ENCODE data around the gene ZCCHC17.

The ZCCHC17 gene

GRCh38 chr1:31344503-31344902, 47.7 kb downstream of the ZCCHC17 start:
- Histone ChIP-seq H3K4me1 (ENCODE audit: control insufficient read depth, insufficient read depth, low read length, unreplicated experiment) (no peaks in the 10 kb centered on the region), H3K4me3 (ENCODE audit: low read depth, low read length) (no peak overlapping the region), H2AFZ (ENCODE audit: low read length, unreplicated experiment) (no peak overlapping the region), H3K36me3 (ENCODE audit: insufficient read depth, low read length) (0 out of 2 replicates have a peak, but pooled peaks cover 3% of the 10 kb centered on the region), H3K79me2 (ENCODE audit: control insufficient read depth, insufficient read depth, low read length, unreplicated experiment) (no peaks in the 10 kb centered on the region), H3K27me3 (ENCODE audit: insufficient read depth, low read length) (no peaks in the 10 kb centered on the region), H3K27ac (ENCODE audit: low read depth, low read length) (no peak overlapping the region)

GRCh38 chr1:31345635-31346034, 48.8 kb downstream of the ZCCHC17 start:
- Histone ChIP-seq H2AFZ (ENCODE audit: low read length, unreplicated experiment) (no peak overlapping the region), H3K27me3 (ENCODE audit: insufficient read depth, low read length) (no peaks in the 10 kb centered on the region), H3K79me2 (ENCODE audit: control insufficient read depth, insufficient read depth, low read length, unreplicated experiment) (no peaks in the 10 kb centered on the region), H3K4me1 (ENCODE audit: control insufficient read depth, insufficient read depth, low read length, unreplicated experiment) (no peaks in the 10 kb centered on the region), H3K27ac (ENCODE audit: low read depth, low read length) (no peak overlapping the region), H3K36me3 (ENCODE audit: insufficient read depth, low read length) (0 out of 2 replicates have a peak, but pooled peaks cover 5% of the 10 kb centered on the region), H3K4me3 (ENCODE audit: low read depth, low read length) (no peak overlapping the region)

GRCh38 chr1:31346785-31347184, 50.0 kb downstream of the ZCCHC17 start:
- H3K4me3 ChIP-seq (ENCODE audit: low read depth, low read length) = no peak overlapping the region
- no peaks in the 10 kb centered on the region for H3K4me1 ChIP-seq (ENCODE audit: control insufficient read depth, insufficient read depth, low read length, unreplicated experiment)
- H3K36me3 ChIP-seq (ENCODE audit: insufficient read depth, low read length) = 0 out of 2 replicates have a peak, but pooled peaks cover 5% of the 10 kb centered on the region
- no peaks in the 10 kb centered on the region for H3K79me2 ChIP-seq (ENCODE audit: control insufficient read depth, insufficient read depth, low read length, unreplicated experiment)
- no peak overlapping the region for H2AFZ ChIP-seq (ENCODE audit: low read length, unreplicated experiment)
- no peaks in the 10 kb centered on the region for H3K27me3 ChIP-seq (ENCODE audit: insufficient read depth, low read length)
- no peak overlapping the region for H3K27ac ChIP-seq (ENCODE audit: low read depth, low read length)

GRCh38 chr1:31348449-31348848, 51.6 kb downstream of the ZCCHC17 start:
- Histone ChIP-seq H3K27ac (ENCODE audit: low read depth, low read length) (no peak overlapping the region), H3K4me1 (ENCODE audit: control insufficient read depth, insufficient read depth, low read length, unreplicated experiment) (no peaks in the 10 kb centered on the region), H2AFZ (ENCODE audit: low read length, unreplicated experiment) (no peak overlapping the region), H3K79me2 (ENCODE audit: control insufficient read depth, insufficient read depth, low read length, unreplicated experiment) (no peaks in the 10 kb centered on the region), H3K27me3 (ENCODE audit: insufficient read depth, low read length) (no peaks in the 10 kb centered on the region), H3K4me3 (ENCODE audit: low read depth, low read length) (no peak overlapping the region), H3K36me3 (ENCODE audit: insufficient read depth, low read length) (0 out of 2 replicates have a peak, but pooled peaks cover 5% of the 10 kb centered on the region)

- Histone ChIP-seq H2AFZ (ENCODE audit: low read length, unreplicated experiment) (no peak overlapping the region), H3K79me2 (ENCODE audit: control insufficient read depth, insufficient read depth, low read length, unreplicated experiment) (no peaks in the 10 kb centered on the region), H3K4me3 (ENCODE audit: low read depth, low read length) (no peak overlapping the region), H3K4me1 (ENCODE audit: control insufficient read depth, insufficient read depth, low read length, unreplicated experiment) (no peaks in the 10 kb centered on the region), H3K27me3 (ENCODE audit: insufficient read depth, low read length) (no peaks in the 10 kb centered on the region), H3K36me3 (ENCODE audit: insufficient read depth, low read length) (peaks cover 7% of the 10 kb centered on the region; the same call in 1 of the 2 replicates), H3K27ac (ENCODE audit: low read depth, low read length) (no peak overlapping the region)
Observed at GRCh38 chr1:31354283-31354682, 57.5 kb downstream of the ZCCHC17 start.

- Histone ChIP-seq H3K36me3 (ENCODE audit: insufficient read depth, low read length) (peaks cover 5% of the 10 kb centered on the region; the same call in 1 of the 2 replicates), H2AFZ (ENCODE audit: low read length, unreplicated experiment) (no peak overlapping the region), H3K27ac (ENCODE audit: low read depth, low read length) (no peak overlapping the region), H3K4me1 (ENCODE audit: control insufficient read depth, insufficient read depth, low read length, unreplicated experiment) (no peaks in the 10 kb centered on the region), H3K27me3 (ENCODE audit: insufficient read depth, low read length) (no peaks in the 10 kb centered on the region), H3K79me2 (ENCODE audit: control insufficient read depth, insufficient read depth, low read length, unreplicated experiment) (no peaks in the 10 kb centered on the region), H3K4me3 (ENCODE audit: low read depth, low read length) (no peak overlapping the region)
Observed at GRCh38 chr1:31356427-31356826, 59.6 kb downstream of the ZCCHC17 start.

- no peaks in the 10 kb centered on the region for H3K79me2 ChIP-seq (ENCODE audit: control insufficient read depth, insufficient read depth, low read length, unreplicated experiment)
- H3K27ac ChIP-seq (ENCODE audit: low read depth, low read length) = no peak overlapping the region
- H3K36me3 ChIP-seq (ENCODE audit: insufficient read depth, low read length) = 0 out of 2 replicates have a peak, but pooled peaks cover 6% of the 10 kb centered on the region
- H3K4me1 ChIP-seq (ENCODE audit: control insufficient read depth, insufficient read depth, low read length, unreplicated experiment) = no peaks in the 10 kb centered on the region
- no peak overlapping the region for H3K4me3 ChIP-seq (ENCODE audit: low read depth, low read length)
- H2AFZ ChIP-seq (ENCODE audit: low read length, unreplicated experiment) = no peak overlapping the region
- H3K27me3 ChIP-seq (ENCODE audit: insufficient read depth, low read length) = no peaks in the 10 kb centered on the region
Observed at GRCh38 chr1:31361607-31362006, 64.8 kb downstream of the ZCCHC17 start.

GRCh38 chr1:31362032-31362431, 65.2 kb downstream of the ZCCHC17 start:
- Histone ChIP-seq H3K4me1 (ENCODE audit: control insufficient read depth, insufficient read depth, low read length, unreplicated experiment) (no peaks in the 10 kb centered on the region), H3K4me3 (ENCODE audit: low read depth, low read length) (no peak overlapping the region), H3K36me3 (ENCODE audit: insufficient read depth, low read length) (0 out of 2 replicates have a peak, but pooled peaks cover 6% of the 10 kb centered on the region), H3K27me3 (ENCODE audit: insufficient read depth, low read length) (no peaks in the 10 kb centered on the region), H3K79me2 (ENCODE audit: control insufficient read depth, insufficient read depth, low read length, unreplicated experiment) (no peaks in the 10 kb centered on the region), H3K27ac (ENCODE audit: low read depth, low read length) (no peak overlapping the region), H2AFZ (ENCODE audit: low read length, unreplicated experiment) (no peak overlapping the region)

- H3K36me3 ChIP-seq (ENCODE audit: insufficient read depth, low read length) = 0 out of 2 replicates have a peak, but pooled peaks cover 6% of the 10 kb centered on the region
Observed at GRCh38 chr1:31364561-31365250, 67.9 kb downstream of the ZCCHC17 start.

GRCh38 chr1:31366796-31367195, 70.0 kb downstream of the ZCCHC17 start:
- H3K27ac ChIP-seq (ENCODE audit: low read depth, low read length) = no peak overlapping the region
- no peaks in the 10 kb centered on the region for H3K79me2 ChIP-seq (ENCODE audit: control insufficient read depth, insufficient read depth, low read length, unreplicated experiment)
- no peaks in the 10 kb centered on the region for H3K27me3 ChIP-seq (ENCODE audit: insufficient read depth, low read length)
- no peak overlapping the region for H2AFZ ChIP-seq (ENCODE audit: low read length, unreplicated experiment)
- H3K36me3 ChIP-seq (ENCODE audit: insufficient read depth, low read length) = 0 out of 2 replicates have a peak, but pooled peaks cover 6% of the 10 kb centered on the region
- no peak overlapping the region for H3K4me3 ChIP-seq (ENCODE audit: low read depth, low read length)
- H3K4me1 ChIP-seq (ENCODE audit: control insufficient read depth, insufficient read depth, low read length, unreplicated experiment) = no peaks in the 10 kb centered on the region

More at GRCh38 chr1:31364561-31365250, 67.9 kb downstream of the ZCCHC17 start:
- Histone ChIP-seq H3K4me3 (ENCODE audit: low read depth, low read length) (no peak overlapping the region), H2AFZ (ENCODE audit: low read length, unreplicated experiment) (no peak overlapping the region), H3K27me3 (ENCODE audit: insufficient read depth, low read length) (no peaks in the 10 kb centered on the region), H3K4me1 (ENCODE audit: control insufficient read depth, insufficient read depth, low read length, unreplicated experiment) (no peaks in the 10 kb centered on the region), H3K27ac (ENCODE audit: low read depth, low read length) (no peak overlapping the region), H3K79me2 (ENCODE audit: control insufficient read depth, insufficient read depth, low read length, unreplicated experiment) (no peaks in the 10 kb centered on the region)

- Histone ChIP-seq H3K36me3 (ENCODE audit: insufficient read depth, low read length) (0 out of 2 replicates have a peak, but pooled peaks cover 6% of the 10 kb centered on the region), H3K4me1 (ENCODE audit: control insufficient read depth, insufficient read depth, low read length, unreplicated experiment) (peaks cover 12% of the 10 kb centered on the region), H3K27ac (ENCODE audit: low read depth, low read length) (no peak overlapping the region), H3K27me3 (ENCODE audit: insufficient read depth, low read length) (no peaks in the 10 kb centered on the region), H2AFZ (ENCODE audit: low read length, unreplicated experiment) (no peak overlapping the region), H3K4me3 (ENCODE audit: low read depth, low read length) (no peak overlapping the region), H3K79me2 (ENCODE audit: control insufficient read depth, insufficient read depth, low read length, unreplicated experiment) (no peaks in the 10 kb centered on the region)
Observed at GRCh38 chr1:31368611-31369107, 71.8 kb downstream of the ZCCHC17 start.

Data from ACC112 (cell line).